Ishikawa (cell line): ENCODE results near the gene CHMP5.

Source experiments
- CREB1 ChIP-seq: IDR thresholded peaks from 2 replicates; pipeline ENCODE4 v1.6.1; 2012; ENCODE audit warnings: low read depth
- EGR1 ChIP-seq: IDR thresholded peaks from 2 replicates; pipeline ENCODE4 v1.6.1; 2012
- EP300 ChIP-seq: IDR thresholded peaks from 2 replicates; pipeline ENCODE4 v1.6.1; 2012; ENCODE audit warnings: borderline replicate concordance
- RAD21 ChIP-seq: IDR thresholded peaks from 2 replicates; pipeline ENCODE4 v1.6.1; 2012; ENCODE audit warnings: low read depth
- REST ChIP-seq: IDR thresholded peaks from 2 replicates; pipeline ENCODE4 v1.6.1; 2012; ENCODE audit warnings: low read depth, mild to moderate bottlenecking
- TAF1 ChIP-seq: IDR thresholded peaks from 2 replicates; pipeline ENCODE4 v1.6.1; 2012; ENCODE audit warnings: low read depth, mild to moderate bottlenecking
- TCF12 ChIP-seq: IDR thresholded peaks from 2 replicates; pipeline ENCODE4 v1.6.1; 2012; ENCODE audit warnings: low read depth
- TEAD4 ChIP-seq: IDR thresholded peaks from 2 replicates; pipeline ENCODE4 v1.6.1; 2012
- USF1 ChIP-seq: IDR thresholded peaks from 2 replicates; pipeline ENCODE4 v1.6.1; 2012

GRCh38 chr9:33309903-33310302 lies 45.1 kb downstream of the CHMP5 start:
- TF ChIP-seq RAD21 (no peak), CREB1 (no peak), TEAD4 (no peak), REST (no peak), EGR1 (no peak), EP300 (no peak), USF1 (no peak), TCF12 (no peak), TAF1 (no peak)
